DLD1 (cell line): ENCODE data around the gene CREB5.

ENCODE experiments used
- in situ Hi-C: cut with HindIII; loops from 2 replicates; pipeline ENCODE4 v1.10.0; 2017; ENCODE audit warnings: low sequenced_read_pairs

CREB5 gene

DNA sequence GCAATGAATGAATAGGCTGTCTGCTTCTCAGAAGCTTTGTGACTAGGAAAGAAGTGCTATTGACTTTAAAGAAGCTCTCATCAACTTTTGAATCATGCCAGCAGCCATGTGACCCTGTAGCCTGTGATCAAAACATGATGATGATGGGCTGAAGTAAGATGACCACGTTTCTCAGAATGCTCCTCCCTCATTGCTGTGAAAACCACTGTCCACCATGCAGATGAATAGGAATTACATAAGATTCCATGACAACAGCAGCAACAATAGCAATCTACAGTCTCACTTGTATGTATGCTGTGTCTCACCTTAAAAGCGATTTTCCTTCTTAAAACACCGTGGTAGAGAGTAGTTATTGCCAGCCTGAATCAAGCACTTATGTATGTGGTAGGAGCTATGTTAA, 317.4 kb downstream of the CREB5 start:
- in situ Hi-C loops = no loop called here

- in situ Hi-C loops = no loop called here
These were observed 318.9 kb downstream of the CREB5 start for GRCh38 chr7:28731092-28731658.

DNA sequence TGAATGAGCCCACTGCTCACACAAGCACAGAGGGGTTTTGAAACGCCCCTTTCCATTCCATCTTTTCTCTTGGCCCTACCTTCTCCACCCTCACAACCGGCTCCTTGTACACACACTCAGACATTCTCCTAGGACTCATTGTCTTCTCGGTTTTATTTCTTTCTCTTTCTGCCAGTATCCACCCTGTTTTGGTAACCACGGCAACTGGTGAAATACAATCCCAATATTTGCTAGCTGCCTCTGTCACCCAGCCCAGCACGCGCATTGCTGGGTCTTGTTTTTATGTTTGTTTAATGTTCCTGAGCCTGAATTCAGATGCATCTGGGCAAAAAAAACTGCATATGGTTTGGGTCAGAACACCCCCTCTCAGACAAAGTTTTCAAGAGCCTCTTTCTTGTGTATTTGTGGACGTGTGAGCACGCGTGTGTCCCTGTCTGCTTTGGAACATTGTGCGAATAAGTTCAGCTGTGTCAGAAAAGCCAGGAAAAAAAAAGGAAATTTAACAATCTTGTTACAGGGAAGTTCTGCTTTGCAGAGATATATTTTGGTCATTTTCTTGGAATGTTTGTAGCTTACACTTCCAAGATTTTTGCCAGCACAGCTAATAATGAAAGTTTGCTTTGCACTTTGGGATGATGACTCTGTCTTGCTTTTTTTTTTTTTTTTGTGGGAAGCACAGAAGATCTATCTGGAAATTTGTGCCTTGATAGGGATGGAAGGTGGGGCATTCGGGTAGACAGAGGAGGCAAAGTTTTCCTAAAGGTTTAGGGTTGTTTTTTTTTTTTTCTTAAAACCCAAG, 320.0 kb downstream of the CREB5 start:
- in situ Hi-C loops = no loop called here

DNA sequence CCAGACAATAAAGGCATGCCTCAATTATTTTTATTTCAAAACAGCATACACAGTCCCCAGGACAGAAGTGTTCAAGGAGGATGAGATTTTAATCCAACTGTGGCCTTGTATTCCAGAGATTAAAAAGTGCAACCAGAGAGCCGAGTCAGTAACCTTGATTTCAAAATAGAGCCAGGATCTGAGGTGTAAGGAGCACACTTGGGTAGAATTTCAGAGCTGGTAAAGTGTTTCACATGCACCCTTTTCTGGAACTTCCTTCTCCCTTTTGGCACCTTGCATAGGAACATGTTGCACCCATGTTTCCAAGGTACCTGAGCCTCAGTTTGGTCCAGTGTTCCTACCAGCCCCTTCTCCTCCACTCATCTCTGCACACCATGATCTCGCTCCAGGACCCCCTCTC, 320.7 kb downstream of the CREB5 start:
- in situ Hi-C loops = no loop called here

DNA sequence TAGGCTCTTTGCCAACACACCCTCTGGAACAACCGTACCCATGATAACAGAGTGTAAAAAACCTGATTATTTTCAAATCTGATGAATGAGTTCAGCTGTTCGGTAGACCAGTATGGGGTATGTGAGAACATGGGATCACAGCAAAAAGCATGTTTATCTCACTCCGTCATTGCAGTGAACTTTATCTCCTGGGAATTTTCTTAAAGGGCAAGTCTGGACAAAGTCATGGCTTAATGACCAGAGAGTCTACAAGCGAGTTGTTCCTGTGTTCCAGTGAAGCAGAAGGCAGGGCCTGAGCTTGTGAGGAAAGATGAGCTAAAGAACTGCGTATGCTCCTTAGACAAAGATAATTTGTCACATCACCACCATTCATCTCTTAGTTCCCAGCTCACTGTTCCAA, 326.1 kb downstream of the CREB5 start:
- in situ Hi-C loops = no loop called here

DNA sequence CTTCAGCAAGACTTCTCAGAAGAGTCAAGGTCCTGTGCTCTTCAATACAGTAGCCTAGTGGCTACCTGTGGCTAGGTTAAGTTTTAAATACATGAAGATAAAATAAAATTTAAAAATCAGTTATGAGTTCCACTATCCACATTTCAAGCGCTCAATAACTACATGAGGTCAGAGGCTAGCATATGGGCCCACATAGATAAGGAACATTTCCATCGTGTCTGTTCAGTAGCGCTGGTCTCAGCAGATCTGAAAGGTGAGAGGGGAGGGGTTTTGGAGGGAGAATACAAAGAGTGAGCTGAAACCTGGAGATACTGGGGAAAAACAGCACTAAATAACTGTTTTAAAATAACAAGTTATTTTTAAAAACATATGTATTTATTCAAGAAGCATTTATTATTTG, 326.8 kb downstream of the CREB5 start:
- in situ Hi-C loops = no loop called here

GRCh38 chr7:28739826-28740225, 327.5 kb downstream of the CREB5 start:
- in situ Hi-C loops = no loop called here

DNA sequence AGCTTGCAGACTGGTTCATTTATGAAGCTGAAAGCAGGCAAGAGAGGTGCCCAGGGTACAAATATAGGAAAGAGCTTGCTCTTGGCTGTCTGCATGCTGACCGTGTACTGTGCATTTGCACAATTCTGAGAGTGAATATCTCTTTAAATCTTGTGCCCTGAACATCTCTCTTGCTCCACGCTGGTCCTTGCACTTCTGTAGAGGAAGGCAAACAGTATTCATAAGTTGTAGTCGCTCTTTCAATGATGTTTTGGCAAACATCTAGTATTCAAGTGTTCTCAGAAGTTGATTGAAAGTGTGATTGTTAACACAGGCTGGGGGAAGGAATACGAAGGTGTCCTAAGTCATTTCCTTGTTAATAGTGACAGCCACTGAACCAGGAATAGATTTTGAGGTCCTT, 332.6 kb downstream of the CREB5 start:
- in situ Hi-C loops = loop anchor here (5.0 kb wide), 1 partner anchor 57 kb away; no protein-coding TSS in a partner anchor

DNA sequence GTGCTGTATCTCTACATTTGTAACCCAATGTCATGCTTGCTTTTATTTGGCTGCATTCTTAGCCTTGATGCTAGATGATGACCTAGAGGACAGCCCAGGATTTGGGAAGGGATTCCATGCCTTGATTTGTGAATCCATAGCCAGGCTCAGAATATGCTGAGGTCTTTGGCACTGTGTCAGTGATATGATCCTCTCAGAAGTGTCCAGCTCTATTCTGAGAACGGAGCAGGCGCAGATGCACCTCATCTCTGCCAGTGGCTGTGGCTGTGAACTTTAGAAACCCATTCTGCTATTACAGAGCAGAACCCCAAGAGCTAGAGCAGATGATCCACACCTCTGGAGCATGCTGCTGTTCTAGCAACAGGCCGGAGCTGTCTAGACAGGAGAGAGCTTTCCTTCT, 333.0 kb downstream of the CREB5 start:
- in situ Hi-C loops = loop anchor here (5.0 kb wide), 1 partner anchor 57 kb away; no protein-coding TSS in a partner anchor

GRCh38 chr7:28747404-28747803, 335.1 kb downstream of the CREB5 start:
- in situ Hi-C loops = loop anchor here (5.0 kb wide), 1 partner anchor 55 kb away; no protein-coding TSS in a partner anchor

GRCh38 chr7:28747854-28748253, 335.5 kb downstream of the CREB5 start:
- in situ Hi-C loops = loop anchor here (5.0 kb wide), 1 partner anchor 54 kb away; no protein-coding TSS in a partner anchor

GRCh38 chr7:28748346-28748745, 336.0 kb downstream of the CREB5 start:
- in situ Hi-C loops = loop anchor here (5.0 kb wide), 1 partner anchor 54 kb away; no protein-coding TSS in a partner anchor

GRCh38 chr7:28748933-28749584, 336.7 kb downstream of the CREB5 start:
- in situ Hi-C loops = loop anchor here (5.0 kb wide), 1 partner anchor 53 kb away; no protein-coding TSS in a partner anchor

- in situ Hi-C loops = loop anchor here (5.0 kb wide), 1 partner anchor 53 kb away; no protein-coding TSS in a partner anchor
These were observed 337.3 kb downstream of the CREB5 start for GRCh38 chr7:28749638-28750037.

DNA sequence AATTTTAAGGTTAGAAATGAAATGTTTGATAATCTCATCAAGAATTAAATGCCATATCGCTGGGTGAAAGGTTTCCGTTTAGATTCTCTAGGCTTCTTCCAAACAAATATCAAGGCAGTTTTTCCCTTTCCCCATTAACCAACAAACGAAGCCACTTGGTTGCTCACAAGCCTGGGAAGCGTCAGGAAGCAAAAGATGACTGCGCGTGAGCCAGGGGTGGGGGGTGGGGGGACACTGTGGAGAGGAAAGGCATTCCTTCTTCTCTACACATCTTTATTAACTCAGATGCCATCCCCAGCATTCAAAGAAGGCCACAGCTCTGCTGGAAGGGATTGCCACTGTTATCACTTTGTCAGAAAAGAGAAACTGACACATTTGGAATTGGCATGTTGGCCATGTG, 338.7 kb downstream of the CREB5 start:
- in situ Hi-C loops = no loop called here

- in situ Hi-C loops = no loop called here
These were observed 341.3 kb downstream of the CREB5 start for GRCh38 chr7:28753613-28754012.

- in situ Hi-C loops = no loop called here
These were observed 341.7 kb downstream of the CREB5 start for GRCh38 chr7:28754027-28754426.

GRCh38 chr7:28754447-28754846, 342.1 kb downstream of the CREB5 start:
- in situ Hi-C loops = no loop called here

GRCh38 chr7:28755255-28755654, 342.9 kb downstream of the CREB5 start:
- in situ Hi-C loops = no loop called here

- in situ Hi-C loops = no loop called here
These were observed 345.9 kb downstream of the CREB5 start for GRCh38 chr7:28758186-28758585.

- in situ Hi-C loops = no loop called here
These were observed 347.2 kb downstream of the CREB5 start for GRCh38 chr7:28759475-28759971.
